ENCODE measurements around the gene ZNRD2. TPM values are rescaled to one million over a fixed set of nuclear protein-coding genes. Genes with fewer than 3 reads are reported as not detected.
"Not testable (repeated sequence)": the region's sequence is repeated elsewhere in the genome, so short reads cannot be mapped to it uniquely, and the experiment has no call there.

ZNRD2 gene
- total and polyA plus RNA-seq, 10 of the 15 experiments (the other 5 are each of a cell fraction or from before 2014, with no cell fraction given) = 7.9 to 111 (median 55.4) TPM

DNA sequence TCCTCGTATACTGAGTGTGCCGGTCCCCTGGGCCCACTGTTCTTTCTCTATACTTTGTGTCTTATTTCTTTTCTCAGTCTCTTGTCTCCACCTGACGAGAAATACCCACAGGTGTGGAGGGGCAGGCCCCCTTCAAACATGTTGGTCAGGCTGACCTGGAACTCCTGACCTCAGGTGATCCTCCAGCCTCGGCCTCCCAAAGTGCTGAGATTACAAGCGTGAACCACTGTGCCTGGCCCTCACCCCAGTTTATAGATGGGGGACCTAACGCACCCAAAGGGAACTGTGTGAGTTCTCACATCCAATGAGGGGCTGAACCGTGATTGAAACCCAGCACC lies 46.7 kb upstream of the ZNRD2 start:
- H3K9me3 ChIP-seq (replicated peaks; ENCODE audit: control insufficient read depth, insufficient read depth, low read length); SMC1A ChIA-PET (ENCODE audit: uncharacterized antibody, unreplicated experiment); intact Hi-C loops (cut with micrococcal nuclease; ENCODE audit: unreplicated experiment); in situ Hi-C loops (cut with MboI); FAIRE-seq; DNase-seq (ENCODE audit: low read depth, low spot score); ATAC-seq; H4K20me1 ChIP-seq (ENCODE audit: control insufficient read depth, insufficient read depth); BruUV-seq (replicated peaks); H3K27me3 ChIP-seq (replicated peaks in 1 of 2; ENCODE audit: control insufficient read depth in 2 of 2, insufficient read depth in 2 of 2, low read length in 1 of 2): not testable (repeated sequence)
- ChIA-PET RAD21 (ENCODE audit: unreplicated experiment) (interaction anchor here (1.2 to 2.0 kb wide), 2 partner anchors 17 to 49 kb away, joined by 3 to 6 read pairs; partner anchors contain the start of gene FAM89B), POLR2A (interaction anchor here (1.5 to 2.5 kb wide), 2 partner anchors 17 to 47 kb away, joined by 6 to 13 read pairs; partner anchors contain the start of gene ZNRD2), CTCF (interaction anchor here (1.6 kb wide), 1 partner anchor 17 kb away, joined by 3 read pairs; no protein-coding TSS in a partner anchor)
- Histone ChIP-seq H3K4me3 (peak overlapping the region; percentile 26; the same call in 1 of the 2 replicates), H3K36me3 (ENCODE audit: control insufficient read depth in 2 of 2, insufficient read depth in 2 of 2, low read length in 1 of 2) (peaks cover 0 to 13% of the 10 kb centered on the region in 2 experiments; a peak in 2 of 4 replicates), H3K4me1 (ENCODE audit: control insufficient read depth, insufficient read depth, low read length) (peaks cover 25% of the 10 kb centered on the region), H3K9ac (ENCODE audit: control insufficient read depth, insufficient read depth, low read length) (peak overlapping the region; percentile 16; the same call in 1 of the 2 replicates), H3K27ac (ENCODE audit: control insufficient read depth, insufficient read depth) (peak overlapping the region; percentile 17), H3K4me2 (ENCODE audit: control insufficient read depth, insufficient read depth) (peak overlapping the region; percentile 80), H2AFZ (ENCODE audit: control insufficient read depth, low read depth, low read length) (peak overlapping the region; percentile 77), H3K79me2 (ENCODE audit: control insufficient read depth, insufficient read depth, low read length) (peaks cover 15% of the 10 kb centered on the region)
- peak; percentile 80 for TF ChIP-seq MEF2B (IDR thresholded peaks at IDR 0.05; ENCODE audit: partially characterized antibody, poor library complexity, severe bottlenecking)
- WGBS (ENCODE audit: insufficient coverage, insufficient replicate concordance, low lambda C conversion rate, missing lambda C conversion rate) = 26% methylated on average over 7 of the region's 7 CpGs

GRCh38 chr11:65524014-65524740 lies 46.1 kb upstream of the ZNRD2 start:
- Histone ChIP-seq H3K9me3 (replicated peaks; ENCODE audit: control insufficient read depth, insufficient read depth, low read length) (no peaks in the 10 kb centered on the region), H3K9ac (ENCODE audit: control insufficient read depth, insufficient read depth, low read length) (no peak overlapping the region; the same call in 1 of the 2 replicates), H3K36me3 (ENCODE audit: control insufficient read depth in 2 of 2, insufficient read depth in 2 of 2, low read length in 1 of 2) (peaks cover 0 to 13% of the 10 kb centered on the region in 2 experiments; a peak in 3 of 4 replicates), H4K20me1 (ENCODE audit: control insufficient read depth, insufficient read depth) (no peaks in the 10 kb centered on the region), H3K4me1 (ENCODE audit: control insufficient read depth, insufficient read depth, low read length) (peaks cover 25% of the 10 kb centered on the region), H2AFZ (ENCODE audit: control insufficient read depth, low read depth, low read length) (peak overlapping the region; percentile 77), H3K27ac (ENCODE audit: control insufficient read depth, insufficient read depth) (peak overlapping the region; percentile 17), H3K4me2 (ENCODE audit: control insufficient read depth, insufficient read depth) (peak overlapping the region; percentile 80), H3K4me3 (peak overlapping the region; percentile 44; the same call in 1 of the 2 replicates), H3K79me2 (ENCODE audit: control insufficient read depth, insufficient read depth, low read length) (peaks cover 15% of the 10 kb centered on the region), H3K27me3 (replicated peaks in 1 of 2; ENCODE audit: control insufficient read depth in 2 of 2, insufficient read depth in 2 of 2, low read length in 1 of 2) (no peaks in the 10 kb centered on the region)
- CTCF ChIA-PET = interaction anchor here (1.1 to 3.5 kb wide), 5 partner anchors 17 to 108 kb away, joined by 3 to 18 read pairs (median 5); no protein-coding TSS in a partner anchor
- TF ChIP-seq PKNOX1 (IDR thresholded peaks at IDR 0.05) = peak; percentile 37; the same call in 1 of the 2 replicates
- 0 out of 2 replicates have a peak, but pooled peaks have one; percentile 22 for TF ChIP-seq LARP7 (IDR thresholded peaks at IDR 0.05)
- no peak for TF ChIP-seq CHD1 (IDR thresholded peaks at IDR 0.05; ENCODE audit: low read depth, low read length)
- TF ChIP-seq ETV6 (conservative IDR thresholded peaks at IDR 0.05 in 1 of 2, IDR thresholded peaks at IDR 0.05 in 1 of 2; ENCODE audit: borderline replicate concordance in 1 of 2, low read depth in 1 of 2) = no peak
- no TSS peak for BruUV-seq (replicated peaks)
- DNase-seq (ENCODE audit: low read depth, low spot score) = no peak
- FAIRE-seq = no peak
- intact Hi-C loops (cut with micrococcal nuclease; ENCODE audit: unreplicated experiment) = no loop called here
- 78% methylated on average over 12 of the region's 12 CpGs for WGBS (ENCODE audit: insufficient coverage, insufficient replicate concordance, low lambda C conversion rate, missing lambda C conversion rate)
- POLR2A ChIA-PET = interaction anchor here (0.8 to 2.5 kb wide), 9 partner anchors 12 to 143 kb away, joined by 3 to 13 read pairs (median 4); partner anchors contain the start of genes PCNX3 and ZNRD2
- ATAC-seq = peak; percentile 22
- SMC1A ChIA-PET (ENCODE audit: uncharacterized antibody, unreplicated experiment) = interaction anchor here (0.7 to 2.1 kb wide), 2 partner anchors 14 to 16 kb away, joined by 3 to 7 read pairs; no protein-coding TSS in a partner anchor
- RAD21 ChIA-PET (ENCODE audit: unreplicated experiment) = interaction anchor here (1.0 to 2.0 kb wide), 5 partner anchors 14 to 105 kb away, joined by 3 to 8 read pairs (median 4); partner anchors contain the start of gene FAM89B
- in situ Hi-C loops (cut with MboI) = no loop called here
